Keratinocyte (primary cell): ENCODE results near the gene BOLA3. TPM values are rescaled to one million over a fixed set of nuclear protein-coding genes. Genes with fewer than 3 reads are reported as not detected.

Experiments used
- DNase-seq: peaks from one replicate; pipeline ENCODE4 v3.0.0-alpha.2; 2011; ENCODE audit warnings: low read depth, missing footprints, low spot score
- FAIRE-seq: peaks from 2 replicates; lab custom pipeline; 2011; peaks lifted over from hg19 to GRCh38; lab: Jason Lieb, UNC
- H2AFZ ChIP-seq: 2 replicates; pipeline ENCODE4 v1.6.0; 2012; ENCODE audit warnings: low read length, control low read depth, inconsistent platforms; ENCODE audit not compliant: control insufficient read depth
- H3K27ac ChIP-seq: 2 replicates; pipeline ENCODE4 v1.5.1; 2011; ENCODE audit warnings: low read length; ENCODE audit not compliant: control insufficient read depth, insufficient read depth
- H3K27me3 ChIP-seq: 3 replicates; pipeline ENCODE4 v1.6.0; 2011; ENCODE audit warnings: low read length; ENCODE audit not compliant: control insufficient read depth, insufficient read depth; ENCODE audit errors: extremely low read depth
- H3K36me3 ChIP-seq, 2 experiments: 2 replicates in 1 of 2; 3 replicates in 1 of 2; pipeline ENCODE4 v1.5.1; 2011; ENCODE audit warnings: low read length in 2 of 2, mild to moderate bottlenecking in 1 of 2; ENCODE audit not compliant: control insufficient read depth in 2 of 2, insufficient read depth in 2 of 2; ENCODE audit errors: extremely low read depth in 1 of 2
- H3K4me1 ChIP-seq: 3 replicates; pipeline ENCODE4 v1.5.1; 2011; ENCODE audit warnings: low read length; ENCODE audit not compliant: control insufficient read depth, insufficient read depth; ENCODE audit errors: extremely low read depth
- H3K4me2 ChIP-seq: 3 replicates; pipeline ENCODE4 v1.6.0; 2011; ENCODE audit warnings: low read depth, low read length; ENCODE audit not compliant: control insufficient read depth, insufficient read depth; ENCODE audit errors: extremely low read depth
- H3K4me3 ChIP-seq, 3 experiments: fragments of 200-600 bp in 1 of 3; sonication (generic) in 1 of 3; 2 replicates in 2 of 3; 3 replicates in 1 of 3; pipeline ENCODE4 v1.5.1; 2011 to 2016; ENCODE audit warnings: low read length in 3 of 3, mild to moderate bottlenecking in 3 of 3, control low read depth in 2 of 3, inconsistent platforms in 1 of 3, low read depth in 1 of 3, mixed read lengths in 1 of 3, mixed run types in 1 of 3, moderate library complexity in 1 of 3; ENCODE audit not compliant: control insufficient read depth in 2 of 3, insufficient read depth in 2 of 3; ENCODE audit errors: extremely low read depth in 1 of 3
- H3K79me2 ChIP-seq: 2 replicates; pipeline ENCODE4 v1.6.0; 2012; ENCODE audit warnings: low read length; ENCODE audit not compliant: control insufficient read depth, insufficient read depth
- H3K9ac ChIP-seq: 3 replicates; pipeline ENCODE4 v1.6.0; 2011; ENCODE audit warnings: low read length; ENCODE audit not compliant: control insufficient read depth, insufficient read depth; ENCODE audit errors: extremely low read depth
- H3K9me1 ChIP-seq: 3 replicates; pipeline ENCODE4 v1.6.0; 2011; ENCODE audit warnings: low read length; ENCODE audit not compliant: control insufficient read depth, insufficient read depth; ENCODE audit errors: extremely low read depth
- H3K9me3 ChIP-seq: 2 replicates; pipeline ENCODE4 v1.5.1; 2012; ENCODE audit warnings: low read depth, low read length; ENCODE audit not compliant: control insufficient read depth
- H4K20me1 ChIP-seq: 3 replicates; pipeline ENCODE4 v1.6.0; 2011; ENCODE audit warnings: low read length; ENCODE audit not compliant: control insufficient read depth, insufficient read depth; ENCODE audit errors: extremely low read depth
- EZH2 ChIP-seq: IDR thresholded peaks from one replicate; pipeline ENCODE4 v1.6.1; 2012; ENCODE audit warnings: inconsistent platforms, mild to moderate bottlenecking, low read length, moderate library complexity
- dilution Hi-C: fragments of 300-500 bp; cut with MboI; formaldehyde crosslinking; loops from one replicate; pipeline ENCODE4 v1.7.0; 2020; ENCODE audit warnings: low sequenced_read_pairs; ENCODE audit not compliant: extremely low pct_ligation_motif_present
- polyA plus RNA-seq, 5 experiments: library from polyadenylated mRNA; depleted of rRNA in 3 of 5; stranded (reverse) in 3 of 5; stranded (forward) in 1 of 5; unstranded in 1 of 5; fragments of >200 nt; gene quantifications; 1 replicate in 1 of 5; 2 replicates in 3 of 5; 3 replicates in 1 of 5; pipeline versions ENCODE4 v1.2.1 to v1.2.3, GENCODE V29; 2011 to 2012; ENCODE audit warnings: missing spikeins in 2 of 5, low read depth in 1 of 5, low replicate concordance in 1 of 5
- TF ChIP-seq, protein P1 (sequence below), 3 experiments: IDR thresholded peaks in 1 of 3; conservative IDR thresholded peaks in 1 of 3; optimal IDR thresholded peaks in 1 of 3; 2 replicates in 2 of 3; 3 replicates in 1 of 3; pipeline versions ENCODE3 to v1.5.1; 2011; ENCODE audit warnings: low read length in 3 of 3, mild to moderate bottlenecking in 3 of 3, moderate library complexity in 2 of 3, control low read depth in 1 of 3, inconsistent platforms in 1 of 3; ENCODE audit not compliant: insufficient read depth in 2 of 3; ENCODE audit errors: extremely low read depth in 1 of 3

BOLA3 gene
- polyA plus RNA-seq, 1 donor (not counting 4 experiments of a cell fraction or from before 2014, with no cell fraction given): 116 TPM

DNA sequence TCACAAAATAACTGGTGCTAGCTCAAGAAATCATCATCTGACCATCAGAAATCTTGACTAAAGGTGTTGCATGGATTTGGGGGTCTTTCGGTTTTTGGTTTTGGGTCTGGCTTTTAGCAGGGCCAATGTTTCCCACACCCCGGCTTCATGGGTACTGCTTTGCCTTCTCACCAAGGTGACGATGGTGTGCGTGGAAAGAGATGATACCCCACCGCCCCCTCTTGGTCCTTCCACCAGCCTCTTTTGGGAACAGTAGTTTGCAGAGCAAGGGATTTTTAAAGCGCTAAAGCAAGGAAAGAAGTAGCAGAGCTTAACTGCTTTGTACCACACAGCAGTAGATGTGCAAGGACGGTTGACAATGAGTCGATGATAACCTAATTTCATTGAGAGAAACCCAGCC is 42.3 kb downstream of the BOLA3 start:
- H3K27me3 ChIP-seq: no peaks in the 10 kb centered on the region
- no peak overlapping the region for H3K4me2 ChIP-seq
- no peaks in the 10 kb centered on the region for H3K9me3 ChIP-seq
- no peak overlapping the region for H3K4me3 ChIP-seq
- no peak for FAIRE-seq
- H3K9me1 ChIP-seq: no peaks in the 10 kb centered on the region
- H3K27ac ChIP-seq: no peak overlapping the region
- no peaks in the 10 kb centered on the region for H4K20me1 ChIP-seq
- TF ChIP-seq, protein P1, sequence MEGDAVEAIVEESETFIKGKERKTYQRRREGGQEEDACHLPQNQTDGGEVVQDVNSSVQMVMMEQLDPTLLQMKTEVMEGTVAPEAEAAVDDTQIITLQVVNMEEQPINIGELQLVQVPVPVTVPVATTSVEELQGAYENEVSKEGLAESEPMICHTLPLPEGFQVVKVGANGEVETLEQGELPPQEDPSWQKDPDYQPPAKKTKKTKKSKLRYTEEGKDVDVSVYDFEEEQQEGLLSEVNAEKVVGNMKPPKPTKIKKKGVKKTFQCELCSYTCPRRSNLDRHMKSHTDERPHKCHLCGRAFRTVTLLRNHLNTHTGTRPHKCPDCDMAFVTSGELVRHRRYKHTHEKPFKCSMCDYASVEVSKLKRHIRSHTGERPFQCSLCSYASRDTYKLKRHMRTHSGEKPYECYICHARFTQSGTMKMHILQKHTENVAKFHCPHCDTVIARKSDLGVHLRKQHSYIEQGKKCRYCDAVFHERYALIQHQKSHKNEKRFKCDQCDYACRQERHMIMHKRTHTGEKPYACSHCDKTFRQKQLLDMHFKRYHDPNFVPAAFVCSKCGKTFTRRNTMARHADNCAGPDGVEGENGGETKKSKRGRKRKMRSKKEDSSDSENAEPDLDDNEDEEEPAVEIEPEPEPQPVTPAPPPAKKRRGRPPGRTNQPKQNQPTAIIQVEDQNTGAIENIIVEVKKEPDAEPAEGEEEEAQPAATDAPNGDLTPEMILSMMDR (optimal IDR thresholded peaks at IDR 0.05 in 1 of 3, IDR thresholded peaks at IDR 0.05 in 1 of 3, conservative IDR thresholded peaks at IDR 0.05 in 1 of 3; ENCODE audit: extremely low read depth in 1 of 3, insufficient read depth in 2 of 3, low read length in 3 of 3): no peak
- no peak for TF ChIP-seq EZH2
- DNase-seq: no peak
- H2AFZ ChIP-seq: no peak overlapping the region
- peaks cover 8 to 12% of the 10 kb centered on the region in 2 experiments for H3K36me3 ChIP-seq
- dilution Hi-C loops: no loop called here
- H3K79me2 ChIP-seq: no peaks in the 10 kb centered on the region
- H3K9ac ChIP-seq: no peak overlapping the region
- H3K4me1 ChIP-seq: no peaks in the 10 kb centered on the region

DNA sequence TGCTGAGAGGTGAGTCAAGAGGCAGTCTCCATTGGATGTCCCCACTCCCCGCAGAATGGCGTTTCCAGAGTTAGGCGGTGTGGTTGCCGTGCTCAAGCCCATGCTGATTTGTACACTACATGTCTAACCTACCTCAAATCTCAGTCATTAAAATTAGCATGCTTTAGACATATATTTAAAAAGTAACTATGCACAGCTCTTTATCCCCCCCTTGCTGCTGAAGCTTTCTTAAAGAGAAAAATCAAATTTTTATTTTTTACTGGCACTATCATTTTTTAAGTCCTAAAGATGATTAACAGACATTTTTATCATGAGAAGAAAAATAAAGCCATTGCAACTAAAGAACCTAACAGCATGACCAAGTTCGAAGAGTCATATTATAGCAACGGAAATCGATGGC is 42.9 kb downstream of the BOLA3 start:
- Histone ChIP-seq H3K27ac (no peak overlapping the region), H2AFZ (no peak overlapping the region), H3K36me3 (peaks cover 8 to 15% of the 10 kb centered on the region in 2 experiments), H3K9me1 (no peaks in the 10 kb centered on the region), H3K79me2 (no peaks in the 10 kb centered on the region), H3K9me3 (no peaks in the 10 kb centered on the region), H3K4me1 (no peaks in the 10 kb centered on the region), H4K20me1 (no peaks in the 10 kb centered on the region), H3K4me2 (no peak overlapping the region), H3K4me3 (no peak overlapping the region), H3K9ac (no peak overlapping the region), H3K27me3 (no peaks in the 10 kb centered on the region)
- dilution Hi-C loops: no loop called here
- DNase-seq: no peak
- TF ChIP-seq, protein P1 (optimal IDR thresholded peaks at IDR 0.05 in 1 of 3, IDR thresholded peaks at IDR 0.05 in 1 of 3, conservative IDR thresholded peaks at IDR 0.05 in 1 of 3; ENCODE audit: extremely low read depth in 1 of 3, insufficient read depth in 2 of 3, low read length in 3 of 3): no peak
- no peak for TF ChIP-seq EZH2
- no peak for FAIRE-seq
